Ishikawa (cell line): Measurements from ENCODE around the gene WFIKKN1.

Experiments
- CEBPB ChIP-seq: IDR thresholded peaks from 2 replicates; pipeline ENCODE4 v1.6.1; 2012
- CREB1 ChIP-seq: IDR thresholded peaks from 2 replicates; pipeline ENCODE4 v1.6.1; 2012; ENCODE audit warnings: low read depth
- EGR1 ChIP-seq: IDR thresholded peaks from 2 replicates; pipeline ENCODE4 v1.6.1; 2012
- EP300 ChIP-seq: IDR thresholded peaks from 2 replicates; pipeline ENCODE4 v1.6.1; 2012; ENCODE audit warnings: borderline replicate concordance
- FOXM1 ChIP-seq: IDR thresholded peaks from 2 replicates; pipeline ENCODE4 v1.6.1; 2012; ENCODE audit warnings: low read depth, borderline replicate concordance
- MAX ChIP-seq: IDR thresholded peaks from 2 replicates; pipeline ENCODE4 v1.6.1; 2012
- NFIC ChIP-seq: IDR thresholded peaks from 2 replicates; pipeline ENCODE4 v1.6.1; 2012
- RAD21 ChIP-seq: IDR thresholded peaks from 2 replicates; pipeline ENCODE4 v1.6.1; 2012; ENCODE audit warnings: low read depth
- REST ChIP-seq: IDR thresholded peaks from 2 replicates; pipeline ENCODE4 v1.6.1; 2012; ENCODE audit warnings: low read depth, mild to moderate bottlenecking
- TAF1 ChIP-seq: IDR thresholded peaks from 2 replicates; pipeline ENCODE4 v1.6.1; 2012; ENCODE audit warnings: low read depth, mild to moderate bottlenecking
- TCF12 ChIP-seq: IDR thresholded peaks from 2 replicates; pipeline ENCODE4 v1.6.1; 2012; ENCODE audit warnings: low read depth
- TEAD4 ChIP-seq: IDR thresholded peaks from 2 replicates; pipeline ENCODE4 v1.6.1; 2012
- USF1 ChIP-seq: IDR thresholded peaks from 2 replicates; pipeline ENCODE4 v1.6.1; 2012
- ZBTB7A ChIP-seq: IDR thresholded peaks from 2 replicates; pipeline ENCODE4 v1.6.1; 2012; ENCODE audit warnings: low read depth

- no peak for TF ChIP-seq TAF1
- TF ChIP-seq EP300, result no peak
- TF ChIP-seq MAX, result no peak
- no peak for TF ChIP-seq FOXM1
- no peak for TF ChIP-seq EGR1
- TF ChIP-seq TCF12, result no peak
- TF ChIP-seq REST, result no peak
- TF ChIP-seq CREB1, result no peak
- TF ChIP-seq RAD21, result no peak
- TF ChIP-seq CEBPB, result no peak
- TF ChIP-seq ZBTB7A, result no peak
- no peak for TF ChIP-seq TEAD4
- TF ChIP-seq NFIC, result peak; percentile 71
- TF ChIP-seq USF1, result no peak
Measured at GRCh38 chr16:586645-587590, 43.9 kb upstream of the WFIKKN1 start.
